CD4-positive, alpha-beta T cell treated with Interleukin-21 for 1 hour (primary cell): ENCODE measurements around the gene ZAR1L.
"Not testable (repeated sequence)": the region's sequence is repeated elsewhere in the genome, so short reads cannot be mapped to it uniquely, and the experiment has no call there.

Source experiments
- DNase-seq: peaks from one replicate; pipeline ENCODE4 v3.0.0-alpha.2; 2020

The ZAR1L gene, protein sequence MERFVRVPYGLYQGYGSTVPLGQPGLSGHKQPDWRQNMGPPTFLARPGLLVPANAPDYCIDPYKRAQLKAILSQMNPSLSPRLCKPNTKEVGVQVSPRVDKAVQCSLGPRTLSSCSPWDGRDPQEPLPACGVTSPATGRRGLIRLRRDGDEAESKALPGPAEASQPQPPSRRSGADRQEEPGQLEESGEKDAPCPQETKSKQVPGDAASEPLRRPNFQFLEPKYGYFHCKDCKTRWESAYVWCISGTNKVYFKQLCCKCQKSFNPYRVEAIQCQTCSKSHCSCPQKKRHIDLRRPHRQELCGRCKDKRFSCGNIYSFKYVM

DNA sequence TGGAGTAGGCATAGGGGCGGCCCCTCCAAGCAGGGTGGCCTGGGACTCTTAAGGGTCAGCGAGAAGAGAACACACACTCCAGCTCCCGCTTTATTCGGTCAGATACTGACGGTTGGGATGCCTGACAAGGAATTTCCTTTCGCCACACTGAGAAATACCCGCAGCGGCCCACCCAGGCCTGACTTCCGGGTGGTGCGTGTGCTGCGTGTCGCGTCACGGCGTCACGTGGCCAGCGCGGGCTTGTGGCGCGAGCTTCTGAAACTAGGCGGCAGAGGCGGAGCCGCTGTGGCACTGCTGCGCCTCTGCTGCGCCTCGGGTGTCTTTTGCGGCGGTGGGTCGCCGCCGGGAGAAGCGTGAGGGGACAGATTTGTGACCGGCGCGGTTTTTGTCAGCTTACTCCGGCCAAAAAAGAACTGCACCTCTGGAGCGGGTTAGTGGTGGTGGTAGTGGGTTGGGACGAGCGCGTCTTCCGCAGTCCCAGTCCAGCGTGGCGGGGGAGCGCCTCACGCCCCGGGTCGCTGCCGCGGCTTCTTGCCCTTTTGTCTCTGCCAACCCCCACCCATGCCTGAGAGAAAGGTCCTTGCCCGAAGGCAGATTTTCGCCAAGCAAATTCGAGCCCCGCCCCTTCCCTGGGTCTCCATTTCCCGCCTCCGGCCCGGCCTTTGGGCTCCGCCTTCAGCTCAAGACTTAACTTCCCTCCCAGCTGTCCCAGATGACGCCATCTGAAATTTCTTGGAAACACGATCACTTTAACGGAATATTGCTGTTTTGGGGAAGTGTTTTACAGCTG is at the start of gene ZAR1L, which contains the start of gene BRCA2:
Gene ZAR1L, minus strand, starts transcription at position 126 of the 790 bp plus-strand sequence. CDS start 3,438 bp downstream, outside the sequence.
Gene BRCA2, plus strand, starts transcription at position 271 of the 790 bp plus-strand sequence. CDS start 953 bp downstream, outside the sequence.
- peak; percentile 88 for DNase-seq

DNA sequence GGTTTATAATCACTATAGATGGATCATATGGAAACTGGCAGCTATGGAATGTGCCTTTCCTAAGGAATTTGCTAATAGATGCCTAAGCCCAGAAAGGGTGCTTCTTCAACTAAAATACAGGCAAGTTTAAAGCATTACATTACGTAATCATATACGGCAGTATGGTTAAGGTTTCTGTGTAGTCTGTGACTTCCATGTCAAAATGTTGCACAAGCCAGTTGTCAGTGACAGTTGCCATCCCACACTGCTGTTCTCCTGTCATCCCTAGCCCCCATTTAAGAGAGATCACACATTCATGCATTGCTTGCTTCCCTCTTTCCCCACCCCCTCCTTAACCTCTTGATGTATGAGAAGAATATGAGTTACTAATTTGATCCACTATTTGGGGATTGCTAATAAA is 47.4 kb upstream of the ZAR1L start:
- DNase-seq = no peak

DNA sequence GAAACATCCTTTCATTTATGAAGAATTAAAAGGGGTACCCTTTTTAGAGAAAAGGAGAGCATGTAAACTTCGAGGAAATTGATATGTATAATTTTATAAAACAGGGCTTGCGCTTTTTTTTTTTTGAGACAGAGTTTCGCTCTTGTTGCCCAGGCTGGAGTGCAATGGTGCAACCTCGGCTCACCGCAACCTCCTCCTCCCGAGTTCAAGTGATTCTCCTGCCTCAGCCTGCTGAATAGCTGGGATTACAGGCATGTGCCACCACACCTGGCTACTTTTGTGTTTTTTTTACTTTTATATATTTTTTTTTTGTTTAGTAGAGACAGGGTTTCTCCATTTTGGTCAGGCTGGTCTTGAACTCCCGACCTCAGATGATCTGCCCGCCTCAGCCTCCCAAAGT is 40.8 kb upstream of the ZAR1L start:
- not testable (repeated sequence) for DNase-seq

DNA sequence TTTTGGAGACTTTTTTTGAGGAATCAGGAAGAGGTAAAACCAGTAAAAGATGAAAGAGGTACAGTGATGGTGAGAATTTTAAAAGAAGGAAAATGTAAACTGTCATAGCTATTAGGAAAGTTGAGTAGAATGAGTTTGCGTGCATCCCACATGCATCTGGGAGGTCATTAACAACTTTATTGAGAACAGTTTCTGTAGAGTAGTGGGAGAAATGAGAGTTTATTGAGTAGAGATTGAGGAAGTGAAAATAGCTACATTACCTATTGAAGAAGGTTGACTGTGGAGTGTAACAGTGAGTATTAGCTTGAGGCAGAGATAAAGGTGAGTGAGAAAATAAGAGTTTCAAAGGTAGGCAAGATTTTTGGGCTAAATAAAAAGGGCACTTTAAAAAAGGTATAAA is 38.9 kb upstream of the ZAR1L start:
- no peak for DNase-seq

DNA sequence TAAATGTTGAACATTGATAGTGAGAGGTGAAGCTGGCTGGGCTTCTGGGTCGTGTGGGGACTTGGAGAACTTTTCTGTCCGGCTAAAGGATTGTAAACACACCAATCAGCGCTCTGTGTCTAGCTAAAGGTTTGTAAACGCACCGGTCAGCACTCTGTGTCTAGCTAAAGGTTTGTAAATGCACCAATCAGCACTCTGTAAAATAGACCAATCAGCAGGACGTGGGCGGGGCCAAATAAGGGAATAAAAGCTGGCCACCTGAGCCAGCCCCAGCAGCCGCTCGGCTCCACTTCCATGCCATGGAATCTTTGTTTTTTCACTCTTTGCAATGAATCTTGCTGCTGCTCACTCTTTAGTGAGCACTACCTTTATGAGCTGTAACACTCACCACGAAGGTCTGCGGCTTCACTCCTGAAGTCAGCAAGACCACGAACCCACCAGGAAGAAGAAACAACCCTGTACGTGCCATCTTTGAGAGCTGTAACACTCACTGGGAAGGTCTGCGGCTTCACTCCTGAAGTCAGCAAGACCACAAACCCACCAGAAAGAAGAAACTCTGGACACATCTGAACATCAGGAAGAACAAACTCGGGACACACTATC is 35.8 kb upstream of the ZAR1L start:
- not testable (repeated sequence) for DNase-seq

DNA sequence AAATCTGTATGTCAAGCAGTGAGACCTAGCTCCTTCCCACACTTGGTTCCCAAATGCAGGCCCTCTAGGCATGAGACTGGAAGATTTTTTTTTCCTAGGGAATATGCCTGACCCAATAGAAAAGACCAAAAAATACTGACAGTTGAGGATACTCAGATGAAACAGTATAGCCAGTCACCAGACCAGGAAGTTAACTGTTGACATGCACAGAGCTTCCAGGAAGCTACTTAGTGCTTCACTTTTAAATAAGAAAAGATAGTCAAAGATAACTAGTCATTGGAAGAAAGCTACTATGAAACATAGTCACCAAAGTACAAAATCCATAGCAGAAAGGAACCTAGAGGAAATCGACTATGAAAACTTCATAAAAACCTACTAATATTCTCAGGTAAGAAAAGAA is 32.5 kb upstream of the ZAR1L start:
- no peak for DNase-seq

DNA sequence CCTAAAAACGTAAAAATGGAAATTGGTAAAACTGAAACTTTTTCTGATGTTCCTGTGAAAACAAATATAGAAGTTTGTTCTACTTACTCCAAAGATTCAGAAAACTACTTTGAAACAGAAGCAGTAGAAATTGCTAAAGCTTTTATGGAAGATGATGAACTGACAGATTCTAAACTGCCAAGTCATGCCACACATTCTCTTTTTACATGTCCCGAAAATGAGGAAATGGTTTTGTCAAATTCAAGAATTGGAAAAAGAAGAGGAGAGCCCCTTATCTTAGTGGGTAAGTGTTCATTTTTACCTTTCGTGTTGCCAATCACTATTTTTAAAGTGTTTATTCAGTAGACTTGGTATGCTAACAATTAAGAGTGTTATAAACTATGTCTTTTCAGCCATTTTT is 25.8 kb upstream of the ZAR1L start:
- no peak for DNase-seq

DNA sequence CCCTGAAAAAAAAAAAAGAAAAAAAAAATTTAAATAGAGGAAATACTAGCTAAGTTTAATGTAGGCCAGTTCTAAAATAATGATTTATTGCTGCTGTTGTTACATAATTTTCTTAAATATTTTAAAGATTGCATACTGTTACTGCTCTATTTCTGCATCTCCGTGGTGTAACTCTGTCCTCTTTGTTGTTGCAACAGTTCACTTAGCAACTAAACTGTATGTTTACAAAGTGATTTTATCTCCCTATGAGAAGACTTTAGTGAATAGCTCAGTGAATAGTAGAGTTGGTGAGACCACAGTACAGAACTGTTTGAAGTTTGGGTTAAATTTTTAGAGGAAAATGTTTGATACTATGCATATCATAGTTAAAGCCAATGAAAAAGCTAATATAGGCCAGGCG is 19.5 kb upstream of the ZAR1L start:
- no peak for DNase-seq

DNA sequence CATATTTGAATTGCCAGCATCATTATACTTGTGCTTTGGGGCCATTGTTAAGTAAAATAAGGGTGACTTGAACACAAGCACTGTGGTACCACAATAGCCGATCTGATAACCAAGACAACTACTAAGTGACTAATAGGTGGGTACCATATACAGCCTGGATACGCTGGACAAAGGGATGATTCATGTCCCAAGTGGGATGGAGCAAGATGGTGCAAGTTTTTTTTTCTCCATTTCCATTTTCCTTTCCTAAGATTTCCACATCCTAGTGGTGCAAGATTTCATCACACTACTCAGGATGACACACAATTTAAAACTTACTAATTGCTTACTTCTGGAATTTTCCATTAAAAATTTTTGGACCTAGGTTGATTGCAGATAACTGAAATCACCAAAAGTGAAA is 15.3 kb upstream of the ZAR1L start:
- DNase-seq = no peak

DNA sequence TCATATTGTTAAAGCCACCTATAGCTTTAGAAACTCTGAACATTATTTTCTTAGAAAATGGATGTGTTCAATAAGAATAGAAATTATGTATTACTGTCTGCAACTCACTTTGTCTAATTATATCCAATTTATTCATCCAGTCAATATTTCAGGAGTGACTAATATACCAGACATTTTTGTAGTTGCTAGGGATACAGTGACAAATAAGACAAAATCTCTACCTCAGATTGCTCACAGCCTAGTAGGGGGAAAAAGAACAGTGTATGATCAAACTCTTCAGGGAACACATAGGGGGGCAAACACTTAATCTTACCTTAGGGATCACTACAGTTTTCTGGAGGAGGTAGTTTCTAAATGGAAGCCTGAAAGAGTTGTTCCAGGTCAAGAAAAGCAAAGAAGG is 8.7 kb upstream of the ZAR1L start:
- no peak for DNase-seq

DNA sequence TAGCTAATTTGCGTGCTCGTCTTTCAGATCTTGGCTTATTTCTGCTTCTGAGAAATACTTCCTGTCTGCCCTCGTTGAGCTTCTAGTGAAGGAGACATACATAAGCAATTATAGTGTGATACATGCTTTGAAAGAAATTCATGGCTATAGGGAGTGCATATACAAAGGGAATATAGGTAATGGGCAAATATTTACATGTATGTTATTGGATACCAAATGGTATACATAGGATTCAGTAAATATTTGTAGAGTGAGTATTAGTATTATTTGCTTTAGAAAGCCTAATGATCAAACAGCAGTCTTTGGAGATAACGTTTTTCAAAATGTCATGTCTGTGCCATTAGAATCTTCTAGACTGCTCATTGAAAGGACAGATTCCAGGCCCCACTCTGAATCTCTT is 5.4 kb upstream of the ZAR1L start:
- DNase-seq = no peak

DNA sequence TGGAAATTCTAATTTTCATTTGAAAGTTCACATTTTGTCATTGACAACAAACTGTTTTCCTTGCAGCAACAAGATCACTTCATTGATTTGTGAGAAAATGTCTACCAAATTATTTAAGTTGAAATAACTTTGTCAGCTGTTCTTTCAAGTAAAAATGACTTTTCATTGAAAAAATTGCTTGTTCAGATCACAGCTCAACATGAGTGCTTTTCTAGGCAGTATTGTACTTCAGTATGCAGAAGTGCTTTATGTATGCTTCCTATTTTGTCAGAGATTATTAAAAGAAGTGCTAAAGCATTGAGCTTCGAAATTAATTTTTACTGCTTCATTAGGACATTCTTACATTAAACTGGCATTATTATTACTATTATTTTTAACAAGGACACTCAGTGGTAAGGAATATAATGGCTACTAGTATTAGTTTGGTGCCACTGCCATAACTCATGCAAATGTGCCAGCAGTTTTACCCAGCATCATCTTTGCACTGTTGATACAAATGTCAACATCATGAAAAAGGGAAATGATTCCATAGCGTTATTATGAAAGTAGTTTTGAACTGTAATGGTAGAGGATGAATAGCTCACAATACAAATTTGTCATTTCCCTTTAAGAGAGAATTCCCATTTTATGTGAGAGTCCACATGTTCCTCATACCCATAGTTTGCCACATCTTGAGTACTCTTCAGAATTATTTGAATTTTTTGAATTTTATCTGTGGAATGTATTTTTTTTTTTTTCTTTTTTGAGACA is 2.7 kb upstream of the ZAR1L start:
- DNase-seq = no peak

DNA sequence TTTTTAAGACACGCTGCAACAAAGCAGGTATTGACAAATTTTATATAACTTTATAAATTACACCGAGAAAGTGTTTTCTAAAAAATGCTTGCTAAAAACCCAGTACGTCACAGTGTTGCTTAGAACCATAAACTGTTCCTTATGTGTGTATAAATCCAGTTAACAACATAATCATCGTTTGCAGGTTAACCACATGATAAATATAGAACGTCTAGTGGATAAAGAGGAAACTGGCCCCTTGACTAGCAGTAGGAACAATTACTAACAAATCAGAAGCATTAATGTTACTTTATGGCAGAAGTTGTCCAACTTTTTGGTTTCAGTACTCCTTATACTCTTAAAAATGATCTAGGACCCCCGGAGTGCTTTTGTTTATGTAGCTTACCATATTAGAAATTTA is 1.3 kb upstream of the ZAR1L start:
- no peak for DNase-seq

DNA sequence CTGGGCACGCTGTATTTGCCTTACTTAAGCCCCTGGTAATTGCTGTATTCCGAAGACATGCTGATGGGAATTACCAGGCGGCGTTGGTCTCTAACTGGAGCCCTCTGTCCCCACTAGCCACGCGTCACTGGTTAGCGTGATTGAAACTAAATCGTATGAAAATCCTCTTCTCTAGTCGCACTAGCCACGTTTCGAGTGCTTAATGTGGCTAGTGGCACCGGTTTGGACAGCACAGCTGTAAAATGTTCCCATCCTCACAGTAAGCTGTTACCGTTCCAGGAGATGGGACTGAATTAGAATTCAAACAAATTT is 821 bp upstream of the ZAR1L start:
- no peak for DNase-seq

DNA sequence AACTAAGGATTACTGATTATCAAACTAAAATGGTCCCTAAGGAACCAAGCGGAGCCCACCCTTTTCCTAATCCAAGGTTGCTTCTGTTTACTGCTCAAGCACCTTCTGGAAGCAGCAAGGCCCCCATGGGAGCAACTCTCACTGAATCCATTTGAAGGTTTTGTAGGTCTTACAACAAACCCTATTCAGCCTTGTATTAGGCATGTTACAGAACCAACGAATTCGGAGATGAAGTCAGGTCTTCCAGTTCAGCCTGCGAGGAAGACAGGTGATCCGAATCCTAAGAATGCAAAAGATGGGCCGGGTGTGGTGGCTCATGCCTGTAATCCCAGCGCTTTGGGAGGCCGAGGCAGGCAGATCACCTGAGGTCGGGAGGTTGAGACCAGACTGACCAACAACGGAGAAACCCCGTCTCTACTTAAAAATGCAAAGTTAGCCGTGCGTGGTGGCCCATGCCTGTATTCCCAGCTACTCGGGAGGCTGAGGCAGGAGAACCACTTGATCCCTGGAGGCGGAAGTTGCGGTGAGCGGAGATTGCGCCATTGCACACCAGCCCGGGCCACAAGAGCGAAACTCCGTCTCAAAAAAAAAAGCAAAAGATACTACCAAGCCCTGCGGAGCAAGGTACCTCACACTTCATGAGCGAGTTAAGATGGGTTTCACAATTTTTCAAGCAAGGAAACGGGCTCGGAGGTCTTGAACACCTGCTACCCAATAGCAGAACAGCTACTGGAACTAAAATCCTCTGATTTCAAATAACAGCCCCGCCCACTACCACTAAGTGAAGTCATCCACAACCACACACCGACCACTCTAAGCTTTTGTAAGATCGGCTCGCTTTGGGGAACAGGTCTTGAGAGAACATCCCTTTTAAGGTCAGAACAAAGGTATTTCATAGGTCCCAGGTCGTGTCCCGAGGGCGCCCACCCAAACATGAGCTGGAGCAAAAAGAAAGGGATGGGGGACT is 609 bp downstream of the ZAR1L start:
- peak; percentile 85 for DNase-seq

DNA sequence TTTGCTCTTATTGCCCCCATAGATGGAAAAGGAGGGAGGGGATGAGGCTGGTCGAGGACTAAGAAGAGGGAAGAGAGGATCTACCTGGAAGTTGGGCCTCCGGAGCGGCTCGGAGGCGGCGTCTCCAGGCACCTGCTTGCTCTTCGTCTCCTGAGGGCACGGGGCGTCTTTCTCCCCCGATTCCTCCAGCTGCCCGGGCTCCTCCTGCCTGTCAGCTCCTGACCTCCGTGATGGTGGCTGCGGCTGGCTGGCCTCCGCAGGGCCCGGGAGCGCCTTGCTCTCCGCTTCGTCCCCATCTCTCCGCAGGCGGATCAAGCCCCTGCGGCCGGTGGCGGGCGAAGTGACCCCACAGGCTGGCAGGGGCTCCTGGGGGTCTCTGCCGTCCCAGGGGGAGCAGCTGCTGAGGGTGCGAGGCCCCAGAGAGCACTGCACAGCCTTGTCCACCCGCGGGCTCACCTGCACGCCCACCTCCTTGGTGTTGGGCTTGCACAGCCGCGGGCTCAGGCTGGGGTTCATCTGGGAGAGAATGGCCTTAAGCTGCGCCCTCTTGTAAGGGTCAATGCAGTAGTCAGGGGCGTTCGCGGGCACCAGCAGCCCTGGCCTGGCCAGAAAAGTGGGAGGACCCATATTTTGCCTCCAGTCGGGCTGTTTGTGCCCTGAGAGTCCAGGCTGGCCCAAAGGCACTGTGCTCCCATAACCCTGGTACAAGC is 3.8 kb downstream of the ZAR1L start:
- DNase-seq = no peak

DNA sequence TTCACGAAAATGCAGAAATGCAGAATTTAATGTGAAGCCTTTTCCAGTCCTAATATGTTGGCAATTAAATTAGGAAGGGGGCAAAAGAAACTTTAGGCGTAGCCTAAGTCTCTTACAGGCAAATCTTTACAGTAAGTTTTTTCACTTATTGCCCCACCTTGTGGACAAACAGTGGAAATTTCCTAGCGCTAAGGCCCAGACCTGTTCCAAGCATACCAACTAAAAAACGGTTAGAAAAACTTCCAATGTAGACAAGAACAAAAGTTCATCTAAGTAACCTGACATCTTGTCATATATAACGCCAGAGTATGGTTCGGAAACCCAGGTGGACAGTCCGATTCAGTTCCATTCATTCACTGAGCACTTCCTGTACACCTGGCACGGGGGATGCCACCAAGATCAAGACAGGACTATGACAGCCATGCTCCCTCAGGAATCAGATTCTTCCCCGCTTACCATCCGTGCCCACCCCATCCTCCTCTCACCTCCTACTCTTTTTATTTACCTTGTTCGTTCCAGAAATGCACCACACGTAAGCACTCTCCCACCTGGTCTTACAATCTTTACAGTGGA is 4.9 kb downstream of the ZAR1L start:
- DNase-seq = peak; percentile 66

DNA sequence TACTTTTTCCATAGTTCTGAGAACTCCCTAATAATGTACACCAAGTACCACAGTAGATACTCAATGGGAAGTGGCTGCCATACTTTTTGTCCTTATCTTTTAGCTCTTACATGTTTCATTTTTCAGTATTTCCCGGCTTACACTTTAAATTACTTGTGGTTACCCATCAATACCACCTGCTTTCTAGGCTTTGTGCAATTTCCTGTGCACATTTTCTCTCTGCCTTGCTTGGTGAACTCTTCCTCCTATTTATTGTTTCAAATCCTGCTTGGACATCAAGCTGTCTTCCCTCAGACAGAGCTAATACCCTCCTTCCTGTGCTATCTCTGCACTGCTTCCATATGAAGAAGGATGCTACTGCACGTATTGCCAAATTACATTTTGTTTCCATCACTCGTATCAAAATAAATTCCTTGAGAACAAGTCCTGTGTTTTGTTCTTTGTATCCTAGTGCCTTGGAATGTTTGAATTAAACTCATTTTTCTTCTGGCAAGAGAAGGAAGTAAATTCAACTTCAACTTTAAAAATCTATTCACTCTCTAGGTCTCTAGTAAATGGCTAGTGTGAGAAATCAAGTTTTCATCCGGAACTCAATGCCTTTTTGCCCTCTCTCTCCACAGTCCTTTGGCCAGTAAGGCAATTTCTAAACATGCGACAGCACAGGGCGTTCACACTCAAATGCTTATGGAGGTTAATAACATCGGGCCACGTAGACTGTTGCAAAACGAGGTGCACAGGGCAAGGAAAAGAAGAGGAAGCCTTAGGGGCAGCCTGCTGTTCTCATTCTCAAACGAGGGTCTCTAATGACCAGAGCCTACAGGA is 5.6 kb downstream of the ZAR1L start:
- DNase-seq = no peak

DNA sequence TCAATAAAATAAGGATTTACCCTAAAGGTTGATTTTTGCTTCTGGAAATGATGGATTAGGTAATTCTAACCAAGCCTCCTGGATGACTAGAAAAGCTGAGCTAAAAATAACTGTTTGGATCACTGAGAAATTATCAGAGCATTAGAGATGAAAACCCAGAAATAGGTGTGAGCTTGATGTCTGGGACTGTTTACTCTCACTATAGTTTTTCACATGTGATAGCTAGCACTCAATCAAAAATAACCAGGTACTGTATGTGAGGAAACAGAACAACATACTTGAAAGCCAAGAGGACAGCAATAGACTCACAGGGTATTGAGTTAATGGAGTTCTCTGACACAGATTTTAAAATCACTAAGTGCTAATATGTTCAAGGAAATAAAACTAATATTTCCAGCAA is 9.5 kb downstream of the ZAR1L start:
- DNase-seq = no peak

DNA sequence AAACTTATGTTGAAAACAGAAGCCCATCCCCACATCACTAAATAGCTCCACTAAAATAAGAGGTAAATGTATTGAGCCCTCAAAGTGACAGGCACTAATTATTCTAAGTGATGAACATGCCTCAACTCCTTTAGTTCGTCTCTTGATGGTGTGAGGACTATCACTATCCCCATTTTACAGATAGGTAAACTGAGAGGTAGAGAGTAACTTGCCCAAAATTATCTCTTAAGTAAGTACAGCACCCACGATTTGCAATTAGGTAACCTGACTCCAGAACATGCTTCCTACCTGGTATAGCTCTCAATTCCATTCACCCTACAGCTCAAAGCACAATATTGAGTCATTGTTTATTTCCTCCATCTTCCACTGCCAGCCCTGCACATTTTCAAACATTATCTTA is 12.7 kb downstream of the ZAR1L start:
- no peak for DNase-seq
